NCI-H446 treated with DMSO at 0.1 percent for 48 hours (cell line): ENCODE results near the gene WSB1.

Experiments
- DNase-seq: peaks from one replicate; lab custom pipeline; 2025; lab: John Stamatoyannopoulos, UW

The WSB1 gene

DNA sequence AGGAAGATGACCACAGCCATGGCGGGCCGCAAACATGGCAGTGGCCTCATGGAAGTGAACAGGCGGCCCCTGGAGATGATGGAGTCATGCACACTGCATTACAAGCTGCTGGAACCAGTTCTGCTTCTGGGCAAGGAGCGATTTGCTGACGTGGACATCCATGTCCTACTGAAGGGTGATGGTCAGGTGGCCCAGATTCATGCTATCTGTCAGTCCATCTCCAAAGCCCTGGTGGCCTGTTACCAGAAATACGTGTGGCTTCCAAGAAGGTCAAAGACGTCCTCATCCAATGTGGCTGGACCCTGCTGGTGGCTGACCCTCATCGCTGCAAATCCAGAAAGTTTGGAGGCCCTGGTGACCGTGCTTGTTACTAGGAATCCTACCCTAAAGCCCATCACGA lies 13.4 kb upstream of the WSB1 start:
- no peak for DNase-seq

GRCh38 chr17:27281438-27281837 lies 12.5 kb upstream of the WSB1 start:
- no peak for DNase-seq

DNA sequence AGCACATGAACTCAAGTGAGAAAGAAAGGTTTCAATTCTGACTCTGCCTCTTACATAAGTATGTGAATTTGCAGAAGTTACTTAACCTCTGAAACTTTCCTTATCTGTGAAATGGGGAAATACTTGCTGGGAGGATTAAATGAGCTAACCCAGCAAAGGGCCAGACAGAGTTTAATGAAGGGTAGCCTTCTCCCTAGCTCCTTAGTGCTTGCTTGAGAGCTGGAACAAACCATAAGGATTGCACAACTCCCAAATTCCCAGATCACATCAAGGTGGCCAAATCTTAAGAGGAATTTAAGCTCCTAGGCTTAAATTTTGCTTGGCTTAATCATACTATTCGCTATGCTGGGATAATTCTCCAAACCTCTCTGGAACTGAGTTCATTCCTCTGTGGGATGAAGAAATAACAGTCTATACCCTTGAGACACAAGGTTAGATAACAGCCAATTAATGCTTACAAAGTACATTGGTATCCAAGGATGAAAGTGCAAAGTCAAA lies 11.8 kb upstream of the WSB1 start:
- DNase-seq, result no peak

DNA sequence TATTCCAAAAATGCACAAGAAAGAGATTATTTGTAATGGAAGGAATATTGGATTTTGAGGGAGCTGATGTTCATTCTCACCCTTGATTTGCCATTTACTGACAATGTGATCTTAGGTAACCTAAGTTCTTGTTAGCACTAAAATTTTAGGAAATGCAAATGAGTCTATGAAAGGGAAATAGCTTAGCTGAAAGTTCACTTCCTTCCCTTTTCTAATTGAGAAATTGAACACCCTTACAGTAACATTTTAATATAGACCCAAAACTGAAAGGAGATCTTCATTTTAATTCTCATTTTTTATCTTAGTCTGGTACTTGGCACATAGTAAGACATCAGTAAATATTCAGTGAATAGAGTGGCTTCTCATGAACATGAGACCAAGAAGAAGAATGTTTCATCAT lies 10.9 kb upstream of the WSB1 start:
- no peak for DNase-seq

GRCh38 chr17:27283751-27284150 lies 10.2 kb upstream of the WSB1 start:
- DNase-seq, result no peak

DNA sequence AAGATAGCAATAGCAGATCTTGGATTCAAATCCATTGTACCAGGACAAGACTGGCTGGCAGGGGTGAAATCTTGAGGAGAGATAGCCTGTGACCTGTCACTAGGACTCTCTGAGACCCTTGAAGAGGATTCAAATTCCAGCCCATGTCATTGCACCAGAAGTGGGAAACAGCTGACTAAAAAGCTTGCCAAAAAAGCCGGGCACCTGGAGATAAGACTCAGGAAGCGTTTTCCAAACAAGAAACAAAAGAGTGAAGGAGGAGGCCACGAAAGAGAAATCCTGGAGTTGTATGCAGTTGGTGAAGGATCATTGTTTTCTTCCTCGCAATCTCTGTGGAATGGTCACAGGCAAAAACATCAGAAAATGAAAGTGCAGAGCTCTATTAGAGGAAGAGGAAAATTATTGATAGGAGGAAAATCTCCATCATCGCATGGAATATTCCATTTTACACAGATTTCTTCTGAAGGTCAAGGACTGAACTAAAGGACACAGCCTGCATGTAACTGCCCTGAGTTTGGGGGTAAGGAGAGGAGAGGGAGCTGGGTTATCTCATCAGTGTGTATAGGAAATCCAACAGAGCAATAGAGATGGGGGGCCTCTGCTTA lies 9.0 kb upstream of the WSB1 start:
- no peak for DNase-seq

- DNase-seq, result no peak
Measured at GRCh38 chr17:27285516-27285915, 8.4 kb upstream of the WSB1 start.

DNA sequence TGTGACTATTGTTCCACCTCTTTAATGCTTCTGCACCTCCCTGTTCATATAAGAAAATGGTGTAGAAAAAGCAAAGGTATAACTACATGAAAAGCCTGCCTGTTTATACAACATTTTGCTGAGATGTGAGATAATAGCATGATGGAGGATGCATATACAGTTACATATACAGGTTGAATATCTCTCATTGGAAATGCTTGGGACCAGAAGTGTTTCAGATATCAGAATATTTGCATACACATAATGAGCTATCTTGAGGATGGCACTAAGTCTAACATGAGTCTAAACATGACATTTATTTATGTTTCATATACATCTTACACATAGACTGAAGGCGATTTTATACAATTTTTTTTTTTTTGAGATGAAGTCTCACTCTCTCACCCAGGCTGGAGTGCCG lies 5.7 kb upstream of the WSB1 start:
- no peak for DNase-seq

- no peak for DNase-seq
Measured at GRCh38 chr17:27289856-27290255, 4.1 kb upstream of the WSB1 start.

DNA sequence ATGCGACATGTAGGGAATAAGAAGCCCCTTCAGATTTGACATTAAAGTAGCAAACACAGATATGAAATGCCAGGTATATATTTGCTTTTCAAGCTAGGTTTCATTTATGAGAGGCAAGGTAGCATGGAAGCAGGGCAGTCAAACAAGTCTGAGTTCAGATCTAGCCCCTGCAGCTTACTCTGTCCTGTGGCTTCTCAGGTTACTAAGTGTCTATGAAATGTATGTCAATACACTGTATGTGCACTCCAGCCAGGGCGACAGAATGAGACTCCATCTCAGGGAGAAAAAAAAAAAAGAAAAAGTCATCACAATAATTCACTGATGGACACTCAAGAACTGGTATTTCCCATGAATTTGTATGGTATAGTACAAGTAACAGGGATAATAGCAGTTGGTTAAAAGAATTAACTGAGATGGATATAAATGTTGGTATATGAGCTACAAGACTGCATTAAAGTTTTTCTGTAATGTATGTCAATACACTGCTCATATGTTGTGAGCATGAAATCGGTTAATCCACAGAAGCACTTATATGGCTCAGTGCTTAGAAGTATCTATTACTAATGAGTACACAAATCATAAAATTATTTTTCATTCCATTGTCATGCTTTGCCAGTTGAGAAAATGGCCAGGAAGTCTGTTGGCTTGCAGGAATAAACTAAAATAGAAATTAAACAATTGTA lies 2.9 kb upstream of the WSB1 start:
- no peak for DNase-seq

- no peak for DNase-seq
Measured at GRCh38 chr17:27293359-27293897, 486 bp upstream of the WSB1 start.

- peak; percentile 50 for DNase-seq
Measured at GRCh38 chr17:27294689-27295630, 1.0 kb downstream of the WSB1 start.

DNA sequence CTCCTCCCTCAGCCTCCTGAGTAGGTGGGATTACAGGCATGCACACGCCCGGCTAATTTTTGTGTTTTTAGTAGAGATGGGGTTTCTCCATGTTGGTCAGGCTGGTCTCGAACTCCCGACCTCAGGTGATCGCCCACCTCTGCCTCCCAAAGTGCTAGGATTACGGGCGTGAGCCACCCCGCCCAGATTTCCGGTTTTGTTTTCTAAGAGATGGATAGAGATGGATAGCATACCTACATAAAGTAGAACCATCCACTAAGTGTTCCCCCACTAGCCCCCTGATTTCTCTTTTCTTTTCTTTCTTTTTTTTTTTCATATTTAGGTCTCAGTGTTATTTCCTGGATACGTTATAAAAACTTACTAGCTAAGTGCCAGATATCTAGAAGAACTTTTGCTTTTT lies 2.0 kb downstream of the WSB1 start:
- DNase-seq, result no peak

- DNase-seq, result no peak
Measured at GRCh38 chr17:27296428-27296979, 2.6 kb downstream of the WSB1 start.

- DNase-seq, result no peak
Measured at GRCh38 chr17:27299384-27300049, 5.6 kb downstream of the WSB1 start.

GRCh38 chr17:27303734-27304133 lies 9.8 kb downstream of the WSB1 start:
- DNase-seq, result no peak

GRCh38 chr17:27306276-27306835 lies 12.4 kb downstream of the WSB1 start:
- DNase-seq, result no peak

- DNase-seq, result no peak
Measured at GRCh38 chr17:27310565-27311110, 16.7 kb downstream of the WSB1 start.

GRCh38 chr17:27313301-27313700 lies 19.4 kb downstream of the WSB1 start:
- no peak for DNase-seq

DNA sequence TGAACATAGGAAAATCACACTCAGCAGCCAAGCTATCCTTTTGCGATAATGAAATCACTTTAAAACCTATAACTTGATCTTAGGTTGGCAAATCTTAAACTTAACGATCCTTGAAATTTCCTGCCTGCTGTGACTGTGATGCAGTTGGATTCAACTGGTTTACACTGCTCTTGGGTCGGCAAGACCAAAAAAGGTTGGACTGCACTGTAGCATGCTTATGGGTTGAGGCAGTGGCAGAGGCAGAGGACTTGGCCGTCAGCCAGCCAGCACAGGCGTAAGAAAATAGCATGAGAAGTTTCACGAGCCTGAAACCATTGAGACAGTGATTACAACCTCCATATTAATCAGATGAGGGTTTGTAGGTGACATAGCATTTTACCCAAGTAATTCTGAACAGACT lies 21.4 kb downstream of the WSB1 start:
- peak; percentile 18 for DNase-seq
